Progenitor cell of endocrine pancreas (in vitro differentiated cells): ENCODE data around the gene WNK3. TPM values are rescaled to one million over a fixed set of nuclear protein-coding genes. Genes with fewer than 3 reads are reported as not detected.

Experiments used
- DNase-seq: peaks from one replicate; pipeline ENCODE4 v3.0.0; 2021; ENCODE audit warnings: low spot score; ENCODE audit not compliant: unreplicated experiment
- H3K27ac Mint-ChIP-seq: 2 replicates; pipeline ENCODE4 v1.8.0; 2021; ENCODE audit warnings: mild to moderate bottlenecking, moderate library complexity, mixed read lengths
- H3K27me3 Mint-ChIP-seq: 2 replicates; pipeline ENCODE4 v1.8.0; 2021; ENCODE audit warnings: mixed read lengths
- H3K36me3 Mint-ChIP-seq: 2 replicates; pipeline ENCODE4 v1.8.0; 2022; ENCODE audit warnings: mixed read lengths; ENCODE audit not compliant: insufficient read depth
- H3K4me1 Mint-ChIP-seq: 2 replicates; pipeline ENCODE4 v1.8.0; 2021; ENCODE audit warnings: low read depth, mixed read lengths
- H3K4me3 Mint-ChIP-seq: 2 replicates; pipeline ENCODE4 v1.8.0; 2021; ENCODE audit warnings: low read depth, mild to moderate bottlenecking, moderate library complexity, mixed read lengths
- H3K9me3 Mint-ChIP-seq: 2 replicates; pipeline ENCODE4 v1.8.0; 2021; ENCODE audit warnings: low read depth, mixed read lengths
- total RNA-seq: library from RNA; stranded (reverse); gene quantifications from 2 replicates; pipeline ENCODE4 v1.2.1, GENCODE V29; 2021
- TF ChIP-seq, protein P1 (sequence below): fragments of 200-600 bp; sonication (generic); IDR thresholded peaks from one replicate; pipeline ENCODE4 v1.5.0; 2021; ENCODE audit warnings: antibody characterized with exemption, mild to moderate bottlenecking; ENCODE audit not compliant: unreplicated experiment

WNK3 gene
- total RNA-seq, 1 donor from 2014 or later = 22.9 TPM

DNA sequence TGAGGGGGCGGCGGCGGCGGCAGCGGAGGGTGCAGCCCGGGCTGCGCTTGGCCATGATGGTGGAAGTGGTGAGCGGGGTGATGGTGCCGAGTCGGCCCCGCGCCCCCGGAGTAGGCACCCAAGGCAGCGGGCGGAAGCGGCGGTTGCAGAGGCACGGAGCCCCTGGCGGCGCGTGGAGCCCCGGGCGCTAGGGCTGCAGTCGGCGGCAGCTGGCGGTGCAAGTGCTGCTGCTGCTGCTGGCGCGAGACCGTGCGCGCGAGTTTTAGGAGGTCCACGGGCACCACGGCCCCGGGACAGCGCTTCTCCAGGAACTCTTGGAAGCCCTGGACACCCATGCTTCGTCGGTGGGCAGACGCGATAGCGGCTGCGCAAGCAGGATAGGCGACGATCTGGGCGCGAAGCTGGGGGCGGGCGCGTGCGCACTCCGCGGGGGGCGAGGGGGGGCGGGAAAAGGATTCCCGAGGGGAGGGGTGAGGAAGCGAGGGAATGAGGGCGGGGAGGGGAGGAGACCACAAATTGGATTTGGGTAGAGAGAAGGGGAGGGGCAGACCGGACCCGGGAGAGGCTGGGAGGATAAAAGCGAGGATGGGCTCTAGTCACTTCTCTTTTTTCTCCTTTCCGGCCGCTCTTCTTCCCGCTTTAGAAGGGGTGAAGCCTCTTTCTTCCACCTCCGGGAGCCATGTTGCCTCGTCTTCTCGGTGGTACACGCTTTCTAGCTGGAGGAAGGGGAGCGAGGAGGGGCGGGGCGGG lies 174.8 kb downstream of the WNK3 start, which contains the start of gene FAM120C:
Gene FAM120C (minus strand): TSS at position 391 of the 750 bp plus-strand sequence. CDS start 56 bp downstream, at position 335.
- TF ChIP-seq, protein P1, sequence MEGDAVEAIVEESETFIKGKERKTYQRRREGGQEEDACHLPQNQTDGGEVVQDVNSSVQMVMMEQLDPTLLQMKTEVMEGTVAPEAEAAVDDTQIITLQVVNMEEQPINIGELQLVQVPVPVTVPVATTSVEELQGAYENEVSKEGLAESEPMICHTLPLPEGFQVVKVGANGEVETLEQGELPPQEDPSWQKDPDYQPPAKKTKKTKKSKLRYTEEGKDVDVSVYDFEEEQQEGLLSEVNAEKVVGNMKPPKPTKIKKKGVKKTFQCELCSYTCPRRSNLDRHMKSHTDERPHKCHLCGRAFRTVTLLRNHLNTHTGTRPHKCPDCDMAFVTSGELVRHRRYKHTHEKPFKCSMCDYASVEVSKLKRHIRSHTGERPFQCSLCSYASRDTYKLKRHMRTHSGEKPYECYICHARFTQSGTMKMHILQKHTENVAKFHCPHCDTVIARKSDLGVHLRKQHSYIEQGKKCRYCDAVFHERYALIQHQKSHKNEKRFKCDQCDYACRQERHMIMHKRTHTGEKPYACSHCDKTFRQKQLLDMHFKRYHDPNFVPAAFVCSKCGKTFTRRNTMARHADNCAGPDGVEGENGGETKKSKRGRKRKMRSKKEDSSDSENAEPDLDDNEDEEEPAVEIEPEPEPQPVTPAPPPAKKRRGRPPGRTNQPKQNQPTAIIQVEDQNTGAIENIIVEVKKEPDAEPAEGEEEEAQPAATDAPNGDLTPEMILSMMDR = no peak
- H3K4me1 Mint-ChIP-seq = peaks cover 27% of the 10 kb centered on the region
- no peaks in the 10 kb centered on the region for H3K27me3 Mint-ChIP-seq
- H3K27ac Mint-ChIP-seq = peak within 1 kb of the TSS; percentile 82
- peaks cover 4% of the 10 kb centered on the region for H3K9me3 Mint-ChIP-seq
- DNase-seq = peak; percentile 34
- H3K36me3 Mint-ChIP-seq = no peaks in the 10 kb centered on the region
- H3K4me3 Mint-ChIP-seq = peak within 1 kb of the TSS; percentile 78

DNA sequence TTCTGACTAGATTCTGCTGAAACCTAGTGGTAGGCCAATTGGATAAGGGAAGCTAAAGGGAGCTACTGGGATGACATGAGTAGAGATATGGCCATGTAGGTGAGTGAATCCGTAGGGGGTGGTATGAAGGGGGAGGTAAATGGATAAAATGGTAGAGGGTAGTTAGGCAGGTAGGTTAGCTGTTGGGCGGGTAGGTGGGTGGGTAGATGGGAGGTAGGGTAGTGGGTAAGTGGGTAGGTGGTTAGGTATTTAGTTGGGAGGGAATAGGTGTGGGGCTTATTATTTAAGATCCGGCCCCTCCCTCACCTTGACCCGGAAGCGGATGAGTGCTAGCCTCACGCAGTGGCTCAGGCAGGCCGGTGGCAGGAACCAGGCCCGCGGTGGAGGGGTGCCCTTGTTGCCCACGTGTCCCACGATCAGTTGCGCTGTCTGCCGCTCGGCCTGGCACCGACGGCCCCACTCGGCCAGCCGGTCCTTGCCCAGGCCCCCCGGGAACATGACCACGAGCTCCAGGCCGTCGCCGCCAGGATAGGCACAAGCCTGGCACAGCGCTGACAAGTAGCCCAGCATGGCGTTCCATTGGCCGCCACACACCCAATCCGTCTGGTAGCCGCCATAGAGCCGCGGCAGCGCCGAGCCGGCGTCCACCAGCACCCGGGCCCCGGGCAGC lies 175.5 kb downstream of the WNK3 start:
- no peak overlapping the region for H3K27ac Mint-ChIP-seq
- peaks cover 4% of the 10 kb centered on the region for H3K9me3 Mint-ChIP-seq
- no peak for DNase-seq
- peak overlapping the region; percentile 78 for H3K4me3 Mint-ChIP-seq
- H3K27me3 Mint-ChIP-seq = no peaks in the 10 kb centered on the region
- H3K4me1 Mint-ChIP-seq = peaks cover 29% of the 10 kb centered on the region
- H3K36me3 Mint-ChIP-seq = no peaks in the 10 kb centered on the region
- TF ChIP-seq, protein P1 = no peak

DNA sequence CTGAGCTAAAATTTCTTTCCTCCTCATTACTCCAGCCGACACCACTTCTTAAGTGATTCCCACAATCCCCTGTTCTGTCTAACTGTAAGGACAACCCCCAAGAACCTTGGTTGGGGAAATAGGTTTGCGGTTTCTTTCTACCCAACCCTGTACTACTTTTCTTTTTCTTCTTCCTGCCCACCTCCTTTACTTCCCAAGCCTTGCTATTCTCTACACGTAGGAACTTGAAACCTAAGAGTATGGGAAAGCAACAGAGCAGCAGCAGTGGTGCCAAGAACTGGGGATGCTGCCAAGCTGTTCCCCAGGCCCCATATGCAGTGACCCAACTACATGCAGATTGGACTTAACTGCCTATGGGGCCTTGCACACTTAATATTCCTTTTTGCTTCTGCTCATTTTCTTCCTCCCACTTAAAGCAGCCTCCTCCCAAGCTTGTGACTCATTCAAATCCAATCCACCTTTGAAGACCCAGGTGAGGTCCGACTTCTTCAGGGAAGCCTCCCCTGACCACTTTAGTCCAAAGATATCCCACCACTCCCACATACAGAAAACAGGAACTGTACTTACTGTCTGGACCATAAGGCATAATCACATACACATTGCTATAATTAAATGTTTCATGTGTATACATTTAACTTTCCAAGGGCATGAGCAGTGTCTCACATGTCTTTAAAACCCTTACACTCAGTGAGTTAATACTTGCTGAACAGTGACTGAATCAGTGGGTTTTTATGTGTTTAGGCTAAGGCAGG lies 176.5 kb downstream of the WNK3 start:
- peaks cover 9% of the 10 kb centered on the region for H3K9me3 Mint-ChIP-seq
- H3K4me3 Mint-ChIP-seq = peak overlapping the region; percentile 78
- TF ChIP-seq, protein P1 = no peak
- no peaks in the 10 kb centered on the region for H3K27me3 Mint-ChIP-seq
- no peaks in the 10 kb centered on the region for H3K36me3 Mint-ChIP-seq
- peaks cover 29% of the 10 kb centered on the region for H3K4me1 Mint-ChIP-seq
- peak overlapping the region; percentile 1 for H3K27ac Mint-ChIP-seq
- no peak for DNase-seq

DNA sequence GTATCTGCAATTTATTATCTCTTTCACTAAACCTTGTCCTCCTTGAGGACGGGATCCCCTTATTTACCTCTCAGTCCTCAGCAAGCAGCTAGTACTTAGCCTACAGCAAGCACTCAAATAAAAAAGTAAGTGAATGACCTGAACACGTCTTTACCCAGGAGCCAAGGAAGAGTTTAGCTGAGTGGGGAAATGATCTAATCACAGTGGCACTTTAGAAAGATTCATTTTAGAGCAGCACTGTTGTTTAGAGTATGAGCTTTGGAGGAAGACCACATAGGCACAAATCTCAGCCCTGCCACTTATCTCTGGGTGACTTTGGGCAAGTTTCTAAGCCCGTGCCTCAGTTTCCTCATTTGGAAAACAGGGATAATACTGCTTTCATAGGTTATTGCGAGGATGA lies 177.4 kb downstream of the WNK3 start:
- no peak for DNase-seq
- H3K9me3 Mint-ChIP-seq = peaks cover 9% of the 10 kb centered on the region
- TF ChIP-seq, protein P1 = no peak
- H3K36me3 Mint-ChIP-seq = no peaks in the 10 kb centered on the region
- H3K4me1 Mint-ChIP-seq = peaks cover 29% of the 10 kb centered on the region
- no peak overlapping the region for H3K27ac Mint-ChIP-seq
- H3K27me3 Mint-ChIP-seq = no peaks in the 10 kb centered on the region
- H3K4me3 Mint-ChIP-seq = no peak overlapping the region
